COLO829 (cell line): Measurements from ENCODE around the gene EXOSC1.
"Not testable (repeated sequence)": the region's sequence is repeated elsewhere in the genome, so short reads cannot be mapped to it uniquely, and the experiment has no call there.

ENCODE experiments used
- DNase-seq: peaks from one replicate; pipeline ENCODE4 v3.0.0; 2012; ENCODE audit warnings: low spot score

The EXOSC1 gene

GRCh38 chr10:97459111-97459510 is 13.3 kb upstream of the EXOSC1 start:
- no peak for DNase-seq

- DNase-seq = no peak
Observed at GRCh38 chr10:97456686-97457065, 10.9 kb upstream of the EXOSC1 start.

DNA sequence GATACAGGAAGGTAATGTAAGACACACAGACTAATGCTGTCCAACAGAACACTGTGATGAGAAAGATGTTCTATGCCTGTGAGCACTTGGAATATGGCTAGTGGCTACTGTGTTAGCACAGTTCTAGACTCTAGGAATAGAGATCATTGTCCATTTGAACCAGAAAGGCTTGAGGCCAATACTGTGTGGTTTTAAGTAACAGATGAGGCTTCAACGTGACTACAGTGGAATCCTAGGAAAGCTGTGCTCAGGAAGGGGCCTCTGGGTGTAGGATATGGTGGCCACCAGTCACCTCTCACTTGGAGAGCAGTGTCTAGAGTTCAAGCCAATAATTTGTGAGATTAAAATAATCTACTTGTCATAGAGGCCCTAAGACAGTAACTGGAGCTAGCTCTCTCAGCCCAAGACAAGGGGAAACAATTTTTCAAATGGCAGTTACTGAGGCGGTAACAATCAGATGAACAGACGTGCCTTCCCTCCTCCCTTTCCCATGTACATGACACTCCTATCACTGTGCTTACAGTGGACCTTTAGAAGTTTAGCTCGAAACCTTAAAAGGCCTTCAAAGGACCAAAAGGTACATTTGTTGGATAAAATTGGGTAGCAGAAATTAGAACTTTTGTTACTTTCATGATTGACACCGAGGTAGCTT is 10.4 kb upstream of the EXOSC1 start:
- DNase-seq = no peak

- no peak for DNase-seq
Observed at GRCh38 chr10:97454330-97455036, 8.7 kb upstream of the EXOSC1 start.

DNA sequence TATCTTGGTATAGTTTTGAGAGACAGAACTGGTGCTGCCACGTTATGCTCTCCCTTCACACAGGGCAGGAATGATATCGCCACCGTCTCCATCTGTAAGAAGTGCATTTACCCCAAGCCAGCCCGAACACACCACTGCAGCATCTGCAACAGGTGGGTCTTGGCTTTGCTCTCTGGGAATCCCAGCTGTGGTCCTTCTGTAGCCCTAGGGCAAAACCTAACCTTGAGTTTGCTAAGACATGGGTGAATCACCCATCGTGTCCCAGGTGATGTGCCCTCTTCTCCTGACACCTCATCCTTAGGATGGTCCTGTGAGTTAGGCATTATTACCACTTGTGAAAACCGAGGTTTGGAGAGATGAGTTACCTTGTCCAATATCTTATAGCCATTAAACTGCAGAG is 6.5 kb upstream of the EXOSC1 start:
- DNase-seq = no peak

DNA sequence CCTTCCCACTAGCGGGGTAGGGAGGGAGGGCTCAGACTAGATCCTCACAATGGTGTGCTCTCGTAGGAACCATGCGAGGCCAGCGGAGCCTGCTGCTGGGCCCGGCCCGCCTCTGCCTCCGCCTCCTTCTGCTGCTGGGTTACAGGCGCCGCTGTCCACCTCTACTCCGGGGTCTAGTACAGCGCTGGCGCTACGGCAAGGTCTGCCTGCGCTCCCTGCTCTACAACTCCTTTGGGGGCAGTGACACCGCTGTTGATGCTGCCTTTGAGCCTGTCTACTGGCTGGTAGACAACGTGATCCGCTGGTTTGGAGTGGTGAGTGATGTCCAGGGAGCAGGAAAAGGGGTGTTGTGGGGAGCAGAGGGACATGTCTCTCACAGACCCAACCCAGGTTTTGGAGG is 5.8 kb upstream of the EXOSC1 start:
- no peak for DNase-seq

- DNase-seq = no peak
Observed at GRCh38 chr10:97450828-97451227, 5.0 kb upstream of the EXOSC1 start.

DNA sequence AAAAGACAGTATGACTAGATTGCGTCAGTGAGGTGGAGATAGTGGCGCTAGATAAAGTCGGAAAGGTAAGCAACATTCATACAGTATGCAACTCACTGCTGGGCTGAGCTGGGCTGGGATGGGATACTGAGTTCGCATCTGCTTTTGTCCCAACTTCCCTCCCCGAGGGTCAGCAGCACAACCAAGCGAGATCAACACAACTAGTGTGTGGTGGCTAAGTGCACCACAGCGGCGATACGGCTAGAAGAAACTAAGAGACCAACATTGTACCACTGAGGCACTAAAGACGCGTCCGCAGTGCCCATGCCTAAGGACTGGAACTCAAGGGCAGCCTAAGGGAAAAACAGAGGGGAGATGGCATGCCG is 467 bp downstream of the EXOSC1 start:
- DNase-seq = no peak

DNA sequence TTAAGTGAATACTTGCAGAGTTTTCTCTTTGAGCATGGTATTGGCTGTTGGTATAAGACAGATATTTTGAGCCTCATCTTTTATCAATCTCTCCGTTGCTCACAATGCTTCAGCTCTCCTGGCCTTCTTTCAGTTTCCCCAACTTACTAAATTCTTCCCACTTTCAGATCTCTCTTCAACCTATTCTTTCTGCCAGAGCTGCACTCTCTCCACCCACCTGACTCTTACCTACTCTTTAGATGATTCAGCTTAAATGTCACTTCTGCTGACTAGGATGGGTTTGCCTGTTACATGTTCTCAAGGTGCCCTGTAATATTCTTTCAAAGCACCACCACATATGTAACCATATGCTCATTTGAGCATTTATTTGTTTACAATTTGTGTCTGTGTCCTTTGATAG is 1.6 kb downstream of the EXOSC1 start:
- no peak for DNase-seq

- no peak for DNase-seq
Observed at GRCh38 chr10:97442277-97442676, 3.5 kb downstream of the EXOSC1 start.

GRCh38 chr10:97435211-97435610 is 10.6 kb downstream of the EXOSC1 start:
- DNase-seq = no peak

GRCh38 chr10:97434557-97434956 is 11.2 kb downstream of the EXOSC1 start:
- no peak for DNase-seq

GRCh38 chr10:97434055-97434454 is 11.8 kb downstream of the EXOSC1 start:
- DNase-seq = no peak

DNA sequence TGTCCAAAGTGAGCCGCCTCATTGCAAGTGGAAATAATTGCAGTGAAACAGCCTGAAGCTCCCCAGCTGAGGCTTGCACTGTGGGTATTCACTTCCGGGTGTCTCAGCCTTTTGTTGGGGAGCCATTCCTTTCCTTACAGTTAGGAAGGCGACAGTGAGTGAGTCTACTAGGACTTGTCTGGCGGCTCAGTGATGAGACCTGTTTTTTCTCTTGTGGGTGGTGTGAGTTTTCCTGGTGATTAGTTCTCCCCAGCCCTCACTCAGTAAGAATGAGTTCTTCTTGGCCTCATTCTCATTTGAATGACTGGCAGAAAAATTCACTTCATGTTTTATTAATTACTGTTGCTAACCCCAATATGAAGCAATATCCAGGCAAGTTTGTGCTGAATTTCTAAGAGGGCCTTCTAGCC is 17.2 kb downstream of the EXOSC1 start:
- DNase-seq = no peak

DNA sequence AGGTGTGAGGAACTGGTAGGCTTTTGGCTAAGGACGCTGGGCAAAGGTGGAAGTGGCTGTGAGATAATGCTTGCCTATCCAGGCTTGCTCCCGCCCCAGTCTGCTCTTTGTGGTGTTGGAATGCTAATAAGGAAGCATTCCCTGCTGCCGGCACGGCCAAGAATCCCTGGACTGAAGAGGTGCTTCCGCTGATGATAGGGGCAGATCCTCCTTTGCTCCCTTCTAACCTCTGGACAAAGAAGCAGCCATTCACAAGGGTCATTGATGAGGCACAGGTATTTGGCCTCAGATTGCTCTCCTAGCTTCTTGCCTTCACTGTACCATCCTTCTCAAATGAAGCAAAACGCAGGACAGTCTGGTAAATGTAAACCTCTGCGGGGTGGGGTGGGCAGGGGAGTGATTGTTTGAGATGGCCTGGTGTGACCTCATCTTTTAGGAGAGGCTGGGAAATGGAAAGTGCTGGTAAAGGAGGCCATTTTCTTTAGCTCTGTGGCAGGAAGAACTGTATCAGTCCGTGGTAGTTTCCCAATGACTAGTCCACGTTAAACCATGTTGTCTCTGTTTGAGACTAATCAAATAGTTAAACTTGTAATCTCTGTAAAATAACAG is 18.1 kb downstream of the EXOSC1 start:
- DNase-seq = no peak

- DNase-seq = no peak
Observed at GRCh38 chr10:97426776-97427570, 18.8 kb downstream of the EXOSC1 start.

GRCh38 chr10:97425964-97426775 is 19.6 kb downstream of the EXOSC1 start, which contains the start of gene PGAM1:
TSS of gene PGAM1 (plus strand) at chr10:97426191. CDS start at chr10:97426308, 117 bp downstream.
- DNase-seq = peak; percentile 98

GRCh38 chr10:97423757-97424098 is 22.1 kb downstream of the EXOSC1 start:
- not testable (repeated sequence) for DNase-seq

- DNase-seq = no peak
Observed at GRCh38 chr10:97416565-97416964, 29.2 kb downstream of the EXOSC1 start.

DNA sequence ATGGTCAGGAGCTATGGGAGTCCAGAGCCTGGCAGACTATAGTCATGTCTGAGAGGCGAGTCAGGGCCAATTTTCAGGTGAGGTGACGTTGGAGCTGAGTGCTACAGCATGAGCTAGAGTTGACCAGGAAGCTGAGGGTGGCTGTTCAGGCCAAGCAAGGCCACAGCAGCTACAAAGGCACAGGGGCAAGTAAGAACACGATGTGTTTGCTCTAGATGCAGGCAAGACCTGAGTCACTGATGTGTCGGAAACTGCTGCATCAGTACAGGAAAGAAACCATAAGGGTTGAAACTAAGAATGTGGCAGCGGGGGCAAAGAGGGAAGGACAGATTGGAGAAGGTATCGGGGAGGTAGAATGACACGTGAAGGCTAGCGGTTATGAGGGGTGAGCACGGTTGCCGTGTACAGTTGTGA is 32.9 kb downstream of the EXOSC1 start:
- no peak for DNase-seq

- DNase-seq = no peak
Observed at GRCh38 chr10:97411406-97411805, 34.4 kb downstream of the EXOSC1 start.

- DNase-seq = no peak
Observed at GRCh38 chr10:97408496-97408992, 37.3 kb downstream of the EXOSC1 start.
